Naive thymus-derived CD4-positive, alpha-beta T cell (primary cell): ENCODE results near the gene RP2. TPM values are rescaled to one million over a fixed set of nuclear protein-coding genes. Genes with fewer than 3 reads are reported as not detected.

Experiments used
- ATAC-seq: fragments of 150-1000 bp; cut with Tn5 transposase; 2 replicates; pipeline ENCODE4 v1.10.0; 2021; ENCODE audit warnings: mild to moderate bottlenecking, moderate library complexity
- CTCF ChIA-PET: fragments of 350-600 bp; sonication (Branson Sonifier 250); formaldehyde crosslinking; loops from one replicate; lab custom pipeline; 2021; ENCODE audit warnings: antibody characterized with exemption; lab: Charles Lee
- POLR2A ChIA-PET: fragments of 350-600 bp; sonication (Branson Sonifier 250); formaldehyde crosslinking; loops from one replicate; lab custom pipeline; 2021; ENCODE audit warnings: antibody characterized with exemption, inconsistent platforms; lab: Charles Lee
- DNase-seq, 9 donors: peaks; one replicate each; pipeline versions ENCODE4 v3.0.0 to v3.0.0-alpha.2; 2020 to 2022; ENCODE audit warnings: mixed read lengths in 1 of 9
- H3K27ac ChIP-seq: one replicate; pipeline ENCODE4 v1.7.0; 2013; ENCODE audit warnings: mild to moderate bottlenecking, low read depth, low read length, moderate library complexity
- H3K27me3 ChIP-seq, 2 donors: one replicate each; pipeline ENCODE4 v1.7.0; 2013; ENCODE audit warnings: low read length in 2 of 2, mild to moderate bottlenecking in 2 of 2, moderate library complexity in 2 of 2; ENCODE audit not compliant: control insufficient read depth in 2 of 2, insufficient read depth in 2 of 2
- H3K36me3 ChIP-seq, 3 experiments: 1 replicate in 2 of 3; 2 replicates in 1 of 3; pipeline ENCODE4 v1.7.0; 2013; ENCODE audit warnings: low read length in 3 of 3, mild to moderate bottlenecking in 3 of 3, moderate library complexity in 1 of 3; ENCODE audit not compliant: insufficient read depth in 3 of 3, control insufficient read depth in 2 of 3
- H3K4me1 ChIP-seq, 2 donors: one replicate each; pipeline ENCODE4 v1.7.0; 2013; ENCODE audit warnings: low read length in 2 of 2, mild to moderate bottlenecking in 2 of 2, moderate library complexity in 1 of 2; ENCODE audit not compliant: control insufficient read depth in 2 of 2, insufficient read depth in 2 of 2
- H3K4me3 ChIP-seq: 2 replicates; pipeline ENCODE4 v1.7.0; 2013; ENCODE audit warnings: mild to moderate bottlenecking, low read length
- H3K9me3 ChIP-seq, 3 experiments: 1 replicate in 2 of 3; 2 replicates in 1 of 3; pipeline ENCODE4 v1.7.0; 2013; ENCODE audit warnings: low read length in 3 of 3; ENCODE audit not compliant: control insufficient read depth in 2 of 3
- H3K27ac Mint-ChIP-seq, 9 donors: one replicate each; pipeline ENCODE4 v1.8.0; 2020 to 2022; ENCODE audit warnings: mixed read lengths in 9 of 9, mild to moderate bottlenecking in 8 of 9, moderate library complexity in 5 of 9, inconsistent platforms in 2 of 9
- H3K27me3 Mint-ChIP-seq, 5 donors: one replicate each; pipeline ENCODE4 v1.8.0; 2021 to 2022; ENCODE audit warnings: mixed read lengths in 5 of 5, mild to moderate bottlenecking in 1 of 5
- H3K36me3 Mint-ChIP-seq, 5 donors: one replicate each; pipeline ENCODE4 v1.8.0; 2020 to 2022; ENCODE audit warnings: mixed read lengths in 5 of 5, mild to moderate bottlenecking in 3 of 5, inconsistent platforms in 1 of 5
- H3K4me1 Mint-ChIP-seq, 7 donors: one replicate each; pipeline ENCODE4 v1.8.0; 2020 to 2022; ENCODE audit warnings: mixed read lengths in 7 of 7, mild to moderate bottlenecking in 3 of 7, inconsistent platforms in 1 of 7
- H3K4me3 Mint-ChIP-seq, 10 donors: one replicate each; pipeline ENCODE4 v1.8.0; 2020 to 2022; ENCODE audit warnings: mild to moderate bottlenecking in 10 of 10, mixed read lengths in 10 of 10, moderate library complexity in 6 of 10, inconsistent platforms in 2 of 10
- H3K9me3 Mint-ChIP-seq, 11 donors: one replicate each; pipeline ENCODE4 v1.8.0; 2020 to 2022; ENCODE audit warnings: mixed read lengths in 11 of 11, mild to moderate bottlenecking in 4 of 11, inconsistent platforms in 1 of 11, moderate library complexity in 1 of 11
- intact Hi-C, 2 donors: fragments of 100-400 bp; cut with micrococcal nuclease; formaldehyde crosslinking; loops; one replicate each; pipeline ENCODE4 v1.15.1; 2023
- polyA plus RNA-seq, 2 donors: library from polyadenylated mRNA; unstranded; fragments of 300-500 nt; fragmentation: Illumina TruSeq; gene quantifications; one replicate each; pipeline ENCODE4 v1.2.3, GENCODE V29; 2021
- total RNA-seq, 6 experiments: library from RNA in 5 of 6; stranded (reverse) in 5 of 6; gene quantifications; 1 replicate in 5 of 6; 2 replicates in 1 of 6; pipeline ENCODE4 v1.2.3 and lab custom pipeline; 2021 to 2026

Gene RP2
- total and polyA plus RNA-seq, 7 experiments from 2014 or later = 3.2 to 14.5 (median 6.2) TPM

GRCh38 chrX:46910415-46910814 lies 73.6 kb downstream of the RP2 start:
- no peaks in the 10 kb centered on the region for H3K36me3 ChIP-seq

GRCh38 chrX:46912098-46912602 lies 75.3 kb downstream of the RP2 start, which contains the start of gene JADE3:
Gene JADE3 (plus strand): TSS chrX:46912421. CDS start chrX:46984895, 72,474 bp downstream.
- POLR2A ChIA-PET = interaction anchor here (0.6 kb wide), 1 partner anchor 9 kb away, joined by 3 read pairs; no protein-coding TSS in a partner anchor
- ATAC-seq = peak; percentile 75
- Mint-ChIP-seq H3K27me3 (peaks cover 15 to 66% (median 27%) of the 10 kb centered on the region in 5 donors), H3K9me3 (peaks cover 0 to 2% (median 0%) of the 10 kb centered on the region in 11 donors), H3K4me3 (peak within 1 kb of the TSS; percentile 67 to 90 (median 82)), H3K27ac (peak within 1 kb of the TSS in 1 of 9 donors; percentile 32), H3K4me1 (peaks cover 0 to 14% (median 7%) of the 10 kb centered on the region in 7 donors), H3K36me3 (no peaks in the 10 kb centered on the region)
- peak in 3 of 9 donors; percentile 3 to 45 (median 8) for DNase-seq
- intact Hi-C loops = loop anchor here in 1 of 2 donors (2.0 kb wide), 1 partner anchor 75 kb away; the partner anchor contains the start of gene RP2
- CTCF ChIA-PET = no interaction called here
- H3K27me3 ChIP-seq = peaks cover 0 to 6% of the 10 kb centered on the region in 2 donors
- no peak within 1 kb of the TSS for H3K27ac ChIP-seq
- no peaks in the 10 kb centered on the region for H3K9me3 ChIP-seq
- H3K36me3 ChIP-seq = no peaks in the 10 kb centered on the region
- peak within 1 kb of the TSS; percentile 39 for H3K4me3 ChIP-seq
- H3K4me1 ChIP-seq = peaks cover 0 to 7% of the 10 kb centered on the region in 2 donors

More at GRCh38 chrX:46910415-46910814, 73.6 kb downstream of the RP2 start:
- Mint-ChIP-seq H3K4me1 (peaks cover 0 to 14% (median 7%) of the 10 kb centered on the region in 7 donors), H3K9me3 (peaks cover 0 to 2% (median 0%) of the 10 kb centered on the region in 11 donors), H3K27me3 (peaks cover 8 to 64% (median 12%) of the 10 kb centered on the region in 5 donors), H3K36me3 (no peaks in the 10 kb centered on the region), H3K4me3 (no peak overlapping the region), H3K27ac (no peak overlapping the region)
- Histone ChIP-seq H3K27ac (no peak overlapping the region), H3K27me3 (peaks cover 0 to 6% of the 10 kb centered on the region in 2 donors), H3K9me3 (no peaks in the 10 kb centered on the region), H3K4me1 (peaks cover 0 to 7% of the 10 kb centered on the region in 2 donors), H3K4me3 (no peak overlapping the region)
- CTCF ChIA-PET = no interaction called here
- ATAC-seq (no peak), DNase-seq (no peak)
- intact Hi-C loops = no loop called here
- POLR2A ChIA-PET = no interaction called here

- Histone ChIP-seq H3K27me3 (peaks cover 0 to 6% of the 10 kb centered on the region in 2 donors), H3K9me3 (no peaks in the 10 kb centered on the region), H3K36me3 (no peaks in the 10 kb centered on the region), H3K27ac (no peak overlapping the region), H3K4me1 (peaks cover 0 to 7% of the 10 kb centered on the region in 2 donors), H3K4me3 (peak overlapping the region; percentile 39)
- intact Hi-C loops = loop anchor here in 1 of 2 donors (2.0 kb wide), 1 partner anchor 76 kb away; the partner anchor contains the start of gene RP2
- Mint-ChIP-seq H3K36me3 (no peaks in the 10 kb centered on the region), H3K4me3 (peak overlapping the region; percentile 79 to 90 (median 82)), H3K27me3 (peaks cover 22 to 66% (median 34%) of the 10 kb centered on the region in 5 donors), H3K27ac (no peak overlapping the region), H3K4me1 (peaks cover 0 to 14% (median 7%) of the 10 kb centered on the region in 7 donors), H3K9me3 (peaks cover 0 to 2% (median 0%) of the 10 kb centered on the region in 11 donors)
- ATAC-seq = peak; percentile 70
- DNase-seq = peak in 7 of 9 donors; percentile 2 to 29 (median 7)
- POLR2A ChIA-PET = interaction anchor here (0.6 kb wide), 1 partner anchor 13 kb away, joined by 7 read pairs; no protein-coding TSS in a partner anchor
- CTCF ChIA-PET = no interaction called here
These were observed 76.0 kb downstream of the RP2 start for GRCh38 chrX:46912603-46913491.

GRCh38 chrX:46913667-46914066 lies 76.8 kb downstream of the RP2 start:
- Histone ChIP-seq H3K4me3 (peak overlapping the region; percentile 39), H3K27ac (no peak overlapping the region), H3K4me1 (peaks cover 0 to 7% of the 10 kb centered on the region in 2 donors), H3K27me3 (peaks cover 0 to 6% of the 10 kb centered on the region in 2 donors), H3K36me3 (no peaks in the 10 kb centered on the region), H3K9me3 (no peaks in the 10 kb centered on the region)
- no peaks in the 10 kb centered on the region for H3K36me3 Mint-ChIP-seq
- no peak for ATAC-seq
- H3K9me3 Mint-ChIP-seq = peaks cover 0 to 3% (median 0%) of the 10 kb centered on the region in 11 donors
- DNase-seq = peak in 1 of 9 donors; percentile 1
- peak overlapping the region; percentile 79 to 90 (median 82) for H3K4me3 Mint-ChIP-seq
- H3K27ac Mint-ChIP-seq = peak overlapping the region in 1 of 9 donors; percentile 43
- ChIA-PET POLR2A (no interaction called here), CTCF (no interaction called here)
- peaks cover 23 to 58% (median 36%) of the 10 kb centered on the region in 5 donors for H3K27me3 Mint-ChIP-seq
- peaks cover 0 to 14% (median 7%) of the 10 kb centered on the region in 7 donors for H3K4me1 Mint-ChIP-seq
- intact Hi-C loops = loop anchor here in 1 of 2 donors (2.0 kb wide), 1 partner anchor 77 kb away; the partner anchor contains the start of gene RP2

- Histone ChIP-seq H3K4me1 (peaks cover 0 to 7% of the 10 kb centered on the region in 2 donors), H3K9me3 (no peaks in the 10 kb centered on the region), H3K4me3 (no peak overlapping the region), H3K27me3 (peaks cover 0 to 6% of the 10 kb centered on the region in 2 donors), H3K36me3 (no peaks in the 10 kb centered on the region), H3K27ac (no peak overlapping the region)
- H3K4me3 Mint-ChIP-seq = no peak overlapping the region
- DNase-seq (no peak), ATAC-seq (no peak)
- H3K27ac Mint-ChIP-seq = no peak overlapping the region
- peaks cover 0 to 12% (median 6%) of the 10 kb centered on the region in 11 donors for H3K9me3 Mint-ChIP-seq
- CTCF ChIA-PET = no interaction called here
- peaks cover 0 to 14% (median 7%) of the 10 kb centered on the region in 7 donors for H3K4me1 Mint-ChIP-seq
- POLR2A ChIA-PET = interaction anchor here (0.6 kb wide), 1 partner anchor 15 kb away, joined by 3 read pairs; no protein-coding TSS in a partner anchor
- H3K36me3 Mint-ChIP-seq = no peaks in the 10 kb centered on the region
- H3K27me3 Mint-ChIP-seq = peaks cover 25 to 53% (median 45%) of the 10 kb centered on the region in 5 donors
- intact Hi-C loops = no loop called here
These were observed 79.4 kb downstream of the RP2 start for GRCh38 chrX:46916273-46916672.

- Histone ChIP-seq H3K9me3 (no peaks in the 10 kb centered on the region), H3K36me3 (no peaks in the 10 kb centered on the region), H3K27me3 (peaks cover 0 to 6% of the 10 kb centered on the region in 2 donors), H3K27ac (no peak overlapping the region), H3K4me1 (peaks cover 0 to 7% of the 10 kb centered on the region in 2 donors), H3K4me3 (no peak overlapping the region)
- peaks cover 0 to 20% (median 7%) of the 10 kb centered on the region in 11 donors for H3K9me3 Mint-ChIP-seq
- H3K4me3 Mint-ChIP-seq = no peak overlapping the region
- DNase-seq (no peak), ATAC-seq (no peak)
- H3K36me3 Mint-ChIP-seq = no peaks in the 10 kb centered on the region
- intact Hi-C loops = no loop called here
- ChIA-PET CTCF (interaction anchor here (0.6 kb wide), 1 partner anchor 69 kb away, joined by 4 read pairs; no protein-coding TSS in a partner anchor), POLR2A (no interaction called here)
- peaks cover 25 to 65% (median 53%) of the 10 kb centered on the region in 5 donors for H3K27me3 Mint-ChIP-seq
- H3K4me1 Mint-ChIP-seq = peaks cover 0 to 14% (median 7%) of the 10 kb centered on the region in 7 donors
- no peak overlapping the region for H3K27ac Mint-ChIP-seq
These were observed 80.8 kb downstream of the RP2 start for GRCh38 chrX:46917622-46918021.
